Fibroblast of skin of left quadriceps (primary cell): ENCODE measurements around the gene GRIPAP1.

ENCODE experiments used
- DNase-seq, 2 experiments: peaks; one replicate each; pipeline ENCODE4 v3.0.0-alpha.2; 2013; ENCODE audit warnings: low read depth in 2 of 2

Gene GRIPAP1, protein sequence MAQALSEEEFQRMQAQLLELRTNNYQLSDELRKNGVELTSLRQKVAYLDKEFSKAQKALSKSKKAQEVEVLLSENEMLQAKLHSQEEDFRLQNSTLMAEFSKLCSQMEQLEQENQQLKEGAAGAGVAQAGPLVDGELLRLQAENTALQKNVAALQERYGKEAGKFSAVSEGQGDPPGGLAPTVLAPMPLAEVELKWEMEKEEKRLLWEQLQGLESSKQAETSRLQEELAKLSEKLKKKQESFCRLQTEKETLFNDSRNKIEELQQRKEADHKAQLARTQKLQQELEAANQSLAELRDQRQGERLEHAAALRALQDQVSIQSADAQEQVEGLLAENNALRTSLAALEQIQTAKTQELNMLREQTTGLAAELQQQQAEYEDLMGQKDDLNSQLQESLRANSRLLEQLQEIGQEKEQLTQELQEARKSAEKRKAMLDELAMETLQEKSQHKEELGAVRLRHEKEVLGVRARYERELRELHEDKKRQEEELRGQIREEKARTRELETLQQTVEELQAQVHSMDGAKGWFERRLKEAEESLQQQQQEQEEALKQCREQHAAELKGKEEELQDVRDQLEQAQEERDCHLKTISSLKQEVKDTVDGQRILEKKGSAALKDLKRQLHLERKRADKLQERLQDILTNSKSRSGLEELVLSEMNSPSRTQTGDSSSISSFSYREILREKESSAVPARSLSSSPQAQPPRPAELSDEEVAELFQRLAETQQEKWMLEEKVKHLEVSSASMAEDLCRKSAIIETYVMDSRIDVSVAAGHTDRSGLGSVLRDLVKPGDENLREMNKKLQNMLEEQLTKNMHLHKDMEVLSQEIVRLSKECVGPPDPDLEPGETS

DNA sequence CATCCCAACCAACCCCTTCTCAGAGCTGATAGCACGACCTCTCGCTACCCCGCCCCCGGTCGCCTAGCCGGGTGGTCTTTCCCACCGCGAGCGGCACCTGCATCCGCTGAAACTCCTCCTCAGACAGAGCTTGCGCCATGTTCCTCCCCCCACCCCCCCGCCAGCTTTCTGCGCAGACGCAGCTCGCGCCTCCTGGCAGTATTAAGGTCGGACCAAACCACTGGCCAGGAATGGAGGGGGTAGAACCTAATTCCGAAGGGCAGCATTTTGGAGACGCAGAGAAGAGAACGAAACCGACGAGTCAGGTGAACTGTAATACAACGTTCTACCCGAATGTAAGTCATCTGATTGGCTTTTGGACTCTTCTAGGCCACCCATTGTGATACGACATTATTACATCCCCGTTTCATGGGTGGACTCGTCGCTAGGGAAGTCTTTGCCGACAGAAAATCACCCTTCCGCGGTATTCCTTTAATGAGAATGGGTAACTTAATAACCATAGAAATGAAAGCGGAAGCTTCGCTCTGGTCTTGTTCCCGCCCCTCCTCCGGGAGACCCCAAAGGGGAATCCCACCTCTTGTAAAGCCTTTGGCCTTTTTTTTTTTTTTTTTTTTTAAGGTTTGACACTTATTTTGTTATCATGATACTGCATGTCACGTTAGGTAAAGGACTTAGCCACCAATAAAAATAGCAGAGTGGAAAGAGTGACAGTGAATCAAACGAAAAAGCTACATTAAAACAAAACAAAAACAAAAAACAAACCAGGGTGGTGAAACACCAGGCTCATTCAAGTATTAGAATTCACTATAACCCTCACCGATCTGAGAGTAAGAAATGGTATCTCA lies at the start of gene GRIPAP1:
Gene GRIPAP1 (minus strand): TSS at position 174 of the 845 bp plus-strand sequence. CDS start 35 bp downstream, at position 139.
- DNase-seq, result peak; percentile 73 to 76

DNA sequence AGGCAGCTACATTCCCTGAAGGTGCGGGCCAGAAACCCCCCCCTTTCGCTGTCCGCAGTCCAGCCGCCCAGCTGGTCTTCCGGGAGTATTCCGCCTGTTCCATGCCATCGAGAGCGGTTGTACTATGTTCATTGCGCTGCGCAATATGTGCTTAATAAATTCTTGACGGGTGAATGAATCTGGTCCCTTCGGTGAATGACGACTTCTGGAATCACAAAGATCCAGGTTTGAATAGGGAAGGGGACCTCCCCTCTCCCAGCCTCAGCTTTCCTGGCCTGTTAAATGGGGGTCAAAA lies 41.9 kb upstream of the GRIPAP1 start:
- no peak for DNase-seq

DNA sequence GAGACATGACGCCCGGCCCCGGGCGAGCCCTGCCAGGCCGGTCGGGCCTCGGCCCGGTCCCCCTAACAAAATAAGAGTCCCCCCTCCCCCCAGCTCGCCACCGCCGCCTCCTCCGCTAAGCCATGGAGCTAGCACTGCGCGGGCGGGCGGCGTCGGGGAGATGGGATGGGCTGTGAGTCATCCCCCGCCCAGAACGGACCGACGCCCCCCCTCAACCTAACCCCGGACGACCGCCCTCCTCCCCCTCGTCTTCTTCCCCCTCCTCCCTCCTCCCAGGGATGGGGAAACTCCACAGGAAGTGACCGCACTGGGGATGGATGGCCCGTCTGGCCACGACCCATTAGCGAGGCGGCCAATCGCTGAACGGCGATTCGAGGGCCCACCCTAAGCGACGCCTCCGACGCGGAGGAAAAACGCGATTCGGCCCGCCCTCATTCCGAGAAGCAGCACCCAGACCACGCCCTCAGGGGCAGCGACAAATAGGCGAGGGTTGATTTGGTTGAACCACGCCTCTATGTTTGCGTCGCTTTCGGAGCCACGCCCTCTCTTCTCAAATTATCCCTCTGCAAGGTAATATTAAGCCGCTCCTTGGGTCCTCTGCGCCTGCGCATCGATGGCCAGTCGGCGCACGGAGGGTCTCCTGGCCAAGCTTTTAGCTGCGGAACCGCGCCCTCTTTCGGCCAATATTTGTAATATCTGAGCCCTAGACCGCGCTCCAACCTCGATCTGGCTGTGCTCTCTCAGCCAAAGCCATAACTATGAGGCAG lies 41.3 kb upstream of the GRIPAP1 start, which contains the start of gene TFE3:
Gene TFE3 (minus strand): TSS at position 138 of the 767 bp plus-strand sequence. CDS start 131 bp downstream, at position 7.
- DNase-seq, result peak; percentile 97 to 98

DNA sequence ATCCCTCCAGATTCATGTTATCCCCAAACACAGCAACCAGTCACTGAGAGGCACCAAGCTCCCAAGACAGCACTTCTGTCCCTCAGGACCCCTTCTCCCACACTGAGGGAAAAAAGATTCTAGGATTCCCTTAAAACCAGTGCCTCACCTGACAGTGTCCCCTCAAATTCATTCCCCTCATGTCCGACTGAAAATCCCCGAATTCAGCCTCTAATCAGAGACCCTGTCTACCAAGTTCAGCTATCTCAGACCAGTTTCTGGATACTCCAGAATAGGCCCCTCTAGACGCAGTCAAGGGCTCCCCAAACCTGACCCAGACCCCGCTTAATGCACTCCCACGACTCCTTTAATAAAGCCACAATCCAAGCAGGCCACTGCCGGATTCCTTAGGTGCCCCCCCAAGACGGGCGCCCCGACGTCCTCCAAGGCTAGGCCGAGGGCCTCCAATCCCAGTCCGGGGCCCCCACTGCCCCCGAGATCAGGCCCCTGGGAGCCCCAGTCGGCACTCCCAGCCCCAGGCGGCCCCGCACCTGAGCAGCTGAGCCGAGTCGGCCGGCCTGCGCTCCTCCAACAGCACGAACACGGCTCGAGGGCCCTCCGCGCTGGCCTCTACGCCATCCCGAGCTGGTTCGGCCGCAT lies 40.6 kb upstream of the GRIPAP1 start:
- DNase-seq, result no peak

DNA sequence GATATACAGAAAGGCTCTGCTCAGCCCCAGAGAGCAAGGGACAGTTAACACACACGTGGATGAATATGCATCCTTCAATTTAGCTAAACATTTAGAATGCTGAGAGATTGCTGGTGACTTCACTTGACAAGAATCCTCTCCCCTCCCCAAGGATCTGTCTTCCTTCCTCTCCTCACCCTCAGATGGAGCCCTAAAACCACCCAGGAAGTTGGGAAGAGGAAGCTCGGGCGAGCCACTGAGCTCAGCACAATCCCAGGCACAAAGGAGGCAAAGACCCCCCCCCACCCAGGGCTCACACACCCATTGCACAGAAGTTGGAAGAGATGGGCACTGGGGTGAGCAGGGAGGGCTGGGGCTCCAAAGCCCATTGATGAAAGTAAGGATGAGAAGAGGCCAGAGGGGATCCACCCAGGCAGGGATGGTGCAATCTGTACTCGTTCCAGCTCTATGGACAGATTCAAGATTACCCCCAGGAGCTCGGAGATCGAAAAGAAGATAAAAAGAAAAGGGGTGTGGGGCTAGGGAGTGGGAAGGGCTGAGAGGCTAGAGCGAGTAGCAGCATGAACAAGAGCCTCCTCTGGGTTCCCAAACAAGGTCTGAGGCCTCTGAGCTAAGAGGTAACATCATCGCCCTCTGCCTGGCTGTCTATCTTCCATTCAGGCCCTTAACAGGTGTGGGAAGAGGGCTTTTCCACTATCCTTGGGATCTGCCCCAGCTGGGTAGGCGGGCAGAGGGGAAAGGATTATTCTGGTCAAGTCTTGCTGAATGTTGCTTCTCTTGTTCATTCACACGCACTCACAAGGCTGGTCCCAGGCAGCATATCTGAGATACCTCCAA lies 39.9 kb upstream of the GRIPAP1 start:
- DNase-seq, result peak; percentile 44 to 49

DNA sequence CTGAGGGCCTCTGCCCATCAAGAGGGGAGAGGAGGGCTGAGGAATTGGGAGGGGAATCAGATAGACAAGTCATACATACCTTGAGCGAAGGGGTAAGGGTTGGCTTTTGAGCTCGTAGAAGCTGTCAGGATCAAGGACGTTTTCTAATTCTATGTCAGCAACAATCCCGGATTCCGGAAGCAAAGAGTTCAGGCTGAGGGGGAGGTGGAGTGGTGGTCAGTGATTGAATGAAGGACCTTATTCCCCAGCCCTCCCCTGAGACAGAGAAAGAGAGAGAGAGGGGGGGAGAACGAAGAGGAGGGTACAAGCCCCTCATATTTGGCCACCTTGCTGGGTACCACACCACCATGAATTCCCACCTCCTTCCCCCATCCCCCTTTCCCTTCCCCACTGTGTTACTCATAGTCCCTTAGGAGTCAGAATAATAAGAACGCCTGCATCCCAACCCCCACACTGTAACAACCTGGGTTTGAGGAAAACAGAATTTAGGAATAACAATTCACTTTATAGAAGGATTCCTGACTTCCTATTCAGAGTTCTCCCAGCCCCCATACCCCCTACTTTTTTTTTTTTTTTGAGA lies 38.4 kb upstream of the GRIPAP1 start:
- DNase-seq, result no peak

DNA sequence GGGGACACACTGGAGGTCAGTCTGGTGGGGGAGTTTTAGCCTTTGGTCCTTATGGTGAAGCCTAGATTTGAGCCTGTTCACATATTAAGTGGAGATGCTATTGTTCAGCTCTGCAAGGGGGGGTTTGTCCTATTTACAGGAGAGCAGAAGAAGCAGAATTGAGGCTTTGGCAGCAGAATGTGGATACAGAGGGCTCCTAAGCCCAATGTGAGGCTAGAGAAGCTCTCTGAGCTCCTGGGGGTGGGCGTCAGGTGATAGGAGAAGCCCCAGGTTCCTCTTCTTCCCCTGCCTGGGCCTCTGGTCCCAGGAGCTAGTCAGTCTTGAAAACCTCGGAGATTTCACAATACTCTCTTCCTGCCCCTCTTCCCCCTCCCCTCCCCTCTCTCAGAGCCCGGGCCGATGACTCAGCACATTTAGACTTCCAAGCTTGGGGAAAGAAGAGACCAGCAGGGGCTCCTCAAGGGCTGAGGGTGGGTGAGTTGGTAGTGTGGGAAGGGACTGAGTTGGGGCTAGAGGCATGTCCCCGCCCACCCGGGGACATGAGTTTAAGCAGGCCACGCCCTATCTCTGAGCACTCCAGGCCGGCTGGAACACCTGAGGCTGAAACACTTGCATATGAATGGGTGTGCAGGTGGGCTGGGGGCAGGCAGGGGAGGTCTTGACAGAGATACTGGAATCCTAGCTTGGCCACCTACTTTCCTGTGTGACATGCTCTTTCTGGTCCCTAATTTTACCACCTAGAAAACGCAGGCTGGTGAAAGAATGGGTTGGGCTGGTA lies 37.7 kb upstream of the GRIPAP1 start:
- DNase-seq, result peak; percentile 92 to 93

DNA sequence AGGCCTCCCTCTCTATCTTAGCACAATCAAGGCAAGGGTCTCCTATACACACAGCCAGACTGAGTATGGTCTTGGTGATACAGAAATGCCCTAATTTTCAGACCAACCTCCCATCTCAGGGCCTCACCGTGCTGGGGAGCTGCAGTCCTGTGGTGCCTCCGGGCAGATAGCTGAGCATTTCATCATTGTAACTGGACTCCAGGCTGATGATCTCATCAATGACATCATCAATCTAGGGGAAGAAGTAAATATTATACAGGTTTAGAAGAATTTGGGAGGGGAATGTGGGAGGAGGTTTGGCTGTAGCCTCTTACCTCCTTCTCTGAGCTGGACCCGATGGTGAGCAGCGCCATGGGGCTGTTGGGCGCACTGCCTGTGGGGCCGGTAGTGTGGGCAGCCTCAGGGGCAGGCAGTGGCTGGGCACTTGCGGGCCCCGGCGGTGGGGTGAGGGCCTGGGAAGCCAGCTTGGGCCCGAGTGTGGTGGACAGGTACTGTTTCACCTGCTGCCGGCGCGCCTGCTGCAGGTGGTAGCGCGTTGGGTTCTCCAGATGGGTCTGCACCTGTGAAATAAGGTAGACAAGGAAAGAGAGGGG lies 35.9 kb upstream of the GRIPAP1 start:
- DNase-seq, result no peak

DNA sequence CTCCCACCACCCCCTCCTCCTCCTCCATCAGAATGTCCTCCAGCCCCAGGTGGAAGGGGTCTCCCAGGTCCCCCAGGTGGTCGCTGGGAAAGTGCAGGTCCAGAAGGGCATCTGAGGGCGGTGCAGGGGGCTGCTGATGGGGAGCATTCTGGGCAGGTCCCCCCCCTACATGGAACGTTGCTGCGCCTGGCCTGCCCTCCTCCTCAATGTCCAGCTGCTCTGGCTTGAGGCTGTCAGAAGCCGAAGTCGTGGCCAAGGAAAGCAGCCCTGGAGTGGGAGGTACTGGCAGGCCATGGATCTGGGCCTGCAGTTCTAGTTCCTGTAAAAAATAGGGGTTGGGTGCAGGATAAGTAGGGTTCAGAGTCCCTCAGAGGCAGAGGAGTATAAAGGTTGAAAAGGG lies 28.2 kb upstream of the GRIPAP1 start:
- DNase-seq, result no peak

DNA sequence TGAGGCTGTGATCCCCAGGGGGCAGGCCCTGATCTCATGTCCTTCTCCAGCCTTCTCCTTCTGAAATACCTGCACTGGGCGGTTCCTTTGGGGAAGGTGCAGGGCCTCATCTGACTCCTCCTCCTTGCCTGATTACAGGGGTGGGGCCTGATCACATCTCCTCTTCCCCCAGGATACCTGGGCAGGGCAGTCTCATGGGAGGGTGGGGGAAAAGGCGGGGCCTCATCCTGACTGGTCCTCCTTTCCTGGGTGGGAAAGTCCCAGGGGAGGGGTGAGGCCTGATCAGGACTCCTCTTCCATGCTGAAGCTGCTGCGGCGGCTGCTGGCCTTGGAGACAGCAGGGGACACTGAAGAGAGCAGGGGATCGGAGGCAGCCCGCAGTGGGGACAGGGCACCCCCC lies 27.8 kb upstream of the GRIPAP1 start:
- no peak for DNase-seq

DNA sequence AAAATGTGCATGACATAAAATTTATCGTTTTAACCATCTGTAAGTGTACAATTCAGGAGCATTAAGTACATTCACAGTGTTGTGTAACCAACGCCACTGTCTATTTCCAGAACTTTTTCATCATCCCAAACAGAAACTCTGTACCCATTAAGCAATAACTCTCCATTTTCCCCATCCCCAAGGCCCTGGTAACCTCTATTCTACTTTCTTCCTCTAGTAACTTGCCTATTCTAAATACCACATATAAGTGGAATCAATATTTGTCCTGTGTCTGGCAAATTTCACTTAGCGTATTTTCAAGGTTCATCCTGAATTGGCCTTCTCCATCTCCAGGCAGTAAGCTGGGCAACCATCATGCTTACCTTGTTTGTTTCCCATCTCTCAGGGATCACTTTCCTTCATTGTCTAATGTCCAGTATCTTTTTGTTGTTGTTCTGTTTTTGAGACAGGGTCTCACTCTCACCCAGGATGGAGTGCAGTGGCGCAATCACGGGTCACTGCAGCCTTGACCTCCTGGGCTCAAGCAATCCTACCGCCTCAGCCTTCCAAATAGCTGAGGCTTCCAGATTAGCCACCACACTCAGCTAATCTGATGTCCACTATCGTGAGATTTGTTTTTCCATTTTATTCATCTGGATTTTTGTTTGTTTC lies 17.7 kb upstream of the GRIPAP1 start:
- DNase-seq, result no peak

DNA sequence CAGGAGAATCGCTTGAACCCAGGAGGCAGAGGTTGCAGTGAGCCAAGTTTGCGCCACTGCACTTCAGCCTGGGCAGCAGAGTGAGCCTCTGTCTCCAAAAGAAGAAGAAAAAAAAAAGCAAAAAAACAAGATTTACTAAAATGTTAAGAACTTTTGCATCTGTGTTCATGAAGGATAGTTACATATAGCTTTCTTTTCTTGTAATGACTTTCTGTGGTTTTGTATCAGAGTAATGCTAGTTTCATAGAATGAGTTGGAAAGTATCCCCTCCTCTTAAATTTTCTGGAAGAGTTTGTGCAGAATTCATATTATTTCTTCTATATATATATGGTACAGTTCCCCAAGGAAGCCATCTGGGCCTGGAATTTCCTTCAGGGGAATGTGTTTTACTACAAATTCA lies 17.0 kb upstream of the GRIPAP1 start:
- no peak for DNase-seq

DNA sequence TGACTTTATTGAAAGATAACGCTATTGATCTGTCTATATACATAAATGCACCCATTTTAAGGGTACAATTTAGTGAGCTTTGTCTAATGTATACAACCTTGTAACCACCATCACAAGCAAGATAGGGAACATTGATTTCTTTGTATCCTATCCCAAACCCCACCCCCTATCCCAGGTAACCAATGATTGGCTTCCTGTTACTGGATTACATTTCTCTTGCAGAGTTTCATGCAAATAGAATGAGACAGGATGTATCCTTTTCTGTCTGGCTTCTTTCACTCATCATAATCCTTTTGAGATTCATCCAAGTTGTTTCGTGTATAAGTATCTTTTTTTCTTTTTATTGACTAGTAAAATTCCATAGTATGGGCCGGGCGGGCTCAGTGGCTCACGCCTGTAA lies 1.6 kb upstream of the GRIPAP1 start:
- DNase-seq, result no peak

DNA sequence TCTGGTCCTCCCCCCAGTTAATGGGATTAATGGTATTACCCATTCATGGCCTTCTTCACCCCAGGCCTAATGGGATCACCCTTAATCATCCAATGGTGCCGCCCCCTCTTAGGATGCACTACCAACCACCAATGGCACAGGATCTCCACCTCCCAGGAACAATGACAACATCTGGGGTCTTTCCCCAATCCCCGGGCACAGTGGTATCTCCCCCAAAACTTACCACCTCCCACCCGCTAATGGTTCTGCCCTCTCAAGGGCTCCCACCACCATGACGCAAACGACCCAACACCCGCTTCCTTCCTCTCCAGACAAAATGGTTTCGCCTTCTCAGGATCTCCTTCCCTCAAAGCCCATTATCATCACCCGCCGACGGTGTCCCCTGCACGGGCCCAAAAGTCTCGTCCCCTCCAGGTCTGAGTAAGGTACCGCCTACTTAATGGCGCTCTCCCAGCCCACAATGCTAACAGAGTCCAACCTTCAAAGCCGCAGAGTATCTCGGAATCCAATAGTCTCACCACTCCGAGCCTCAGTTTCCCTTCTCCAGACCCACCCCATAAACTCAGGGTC lies 458 bp downstream of the GRIPAP1 start:
- no peak for DNase-seq

DNA sequence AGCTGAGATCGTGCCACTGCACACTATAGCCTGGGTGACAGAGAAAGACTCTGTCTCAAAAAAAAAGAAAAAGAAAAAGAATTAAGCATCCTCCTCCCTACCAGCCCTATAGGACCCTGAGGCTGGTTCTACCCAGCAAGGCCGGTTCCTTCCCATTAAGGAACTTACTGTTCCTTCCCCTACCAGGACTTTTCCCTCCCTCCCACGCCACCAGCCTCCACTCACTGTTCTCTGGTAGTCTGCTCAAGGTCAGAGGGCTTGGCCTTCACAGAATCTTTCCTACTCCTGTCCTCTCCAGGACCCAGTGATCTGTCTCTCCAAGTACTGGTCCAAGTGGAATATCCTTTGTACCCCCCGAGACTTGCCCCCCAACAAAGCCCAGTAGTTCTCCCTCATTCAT lies 1.4 kb downstream of the GRIPAP1 start:
- DNase-seq, result no peak

DNA sequence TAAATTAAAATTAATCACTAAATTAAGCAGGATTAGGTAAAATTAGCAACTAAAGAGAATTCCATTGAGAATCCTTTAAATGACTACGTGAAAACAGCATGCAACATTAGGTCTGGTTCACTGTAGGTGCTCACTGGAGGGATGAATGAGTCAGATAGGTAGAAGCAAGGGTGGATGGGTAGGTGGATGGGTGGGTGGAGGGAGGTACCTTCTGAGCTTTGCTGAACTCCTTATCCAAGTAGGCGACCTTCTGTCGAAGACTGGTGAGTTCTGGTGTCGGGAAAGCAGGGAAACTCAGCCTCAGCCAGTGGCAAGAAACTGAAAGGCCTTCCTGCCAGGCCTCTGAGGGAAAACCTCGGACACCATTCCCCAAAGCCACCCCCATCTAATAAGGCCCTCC lies 3.0 kb downstream of the GRIPAP1 start:
- DNase-seq, result no peak

DNA sequence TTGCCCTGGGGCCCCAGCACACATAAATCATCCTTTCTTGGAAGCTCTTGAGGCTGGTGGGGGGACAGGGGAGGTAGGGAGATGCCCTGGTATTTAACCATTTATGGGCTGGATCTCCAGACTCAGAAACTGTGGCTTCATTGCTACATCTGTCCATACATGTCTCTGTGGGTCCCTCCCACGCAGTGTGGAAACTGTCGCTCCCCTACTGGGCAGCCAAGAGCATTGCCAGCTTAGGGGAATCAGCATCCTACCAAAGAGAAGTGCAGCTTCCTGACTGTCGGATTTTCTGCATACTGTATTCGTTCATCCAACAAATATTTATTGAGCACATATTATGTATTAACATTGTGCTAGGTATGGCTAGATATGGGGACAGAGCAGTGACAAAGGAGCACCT lies 3.7 kb downstream of the GRIPAP1 start:
- no peak for DNase-seq
